Right atrium auricular region (tissue), 2 donors: ENCODE measurements around the gene MAD1L1. TPM values are rescaled to one million over a fixed set of nuclear protein-coding genes. Genes with fewer than 3 reads are reported as not detected.

ENCODE experiments used
- DNase-seq: peaks from one replicate; pipeline ENCODE4 v3.0.0-alpha.2; 2019; ENCODE audit warnings: low spot score
- H3K27ac ChIP-seq, 2 donors: fragments of 200-600 bp; sonication (generic); 1 replicate in 1 of 2; 2 replicates in 1 of 2; pipeline ENCODE4 v1.5.1; 2016 to 2019
- H3K27me3 ChIP-seq, 2 donors: fragments of 200-600 bp; sonication (generic); one replicate each; pipeline versions ENCODE4 v1.5.1 to v1.6.0; 2017 to 2019
- H3K36me3 ChIP-seq: fragments of 200-600 bp; sonication (generic); one replicate; pipeline ENCODE4 v1.5.1; 2016
- H3K4me1 ChIP-seq, 2 donors: fragments of 200-600 bp; sonication (generic); one replicate each; pipeline versions ENCODE4 v1.5.1 to v1.6.0; 2017 to 2019
- H3K4me3 ChIP-seq, 2 donors: fragments of 200-600 bp; sonication (generic); 1 replicate in 1 of 2; 2 replicates in 1 of 2; pipeline ENCODE4 v1.5.1; 2017 to 2019; ENCODE audit warnings: mild to moderate bottlenecking in 1 of 2, moderate library complexity in 1 of 2
- H3K9me3 ChIP-seq, 2 donors: fragments of 200-600 bp; sonication (generic); one replicate each; pipeline ENCODE4 v1.5.1; 2019
- CTCF ChIP-seq, 2 donors: fragments of 200-600 bp; sonication (generic); IDR thresholded peaks; one replicate each; pipeline ENCODE4 v1.5.1; 2019; ENCODE audit warnings: antibody characterized with exemption in 2 of 2
- total RNA-seq, 2 donors: library from RNA; depleted of rRNA; stranded (reverse); fragments of >200 nt; gene quantifications; one replicate each; pipeline ENCODE4 v1.1.0, GENCODE V29; 2016

Gene MAD1L1
- total RNA-seq, 2 donors from 2014 or later = 13.3 to 31.9 TPM

- DNase-seq = no peak
- H3K27ac ChIP-seq = no peak overlapping the region
- no peak overlapping the region for H3K4me3 ChIP-seq
- no peaks in the 10 kb centered on the region for H3K4me1 ChIP-seq
- H3K9me3 ChIP-seq = no peaks in the 10 kb centered on the region
- no peaks in the 10 kb centered on the region for H3K27me3 ChIP-seq
- no peak for TF ChIP-seq CTCF (IDR thresholded peaks at IDR 0.05)
- no peaks in the 10 kb centered on the region for H3K36me3 ChIP-seq
Observed at GRCh38 chr7:1853431-1853985, 379.2 kb downstream of the MAD1L1 start.

GRCh38 chr7:1852517-1853430 is 380.0 kb downstream of the MAD1L1 start:
- Histone ChIP-seq H3K4me3 (no peak overlapping the region), H3K27ac (no peak overlapping the region), H3K27me3 (no peaks in the 10 kb centered on the region), H3K4me1 (no peaks in the 10 kb centered on the region), H3K36me3 (no peaks in the 10 kb centered on the region), H3K9me3 (no peaks in the 10 kb centered on the region)
- TF ChIP-seq CTCF (IDR thresholded peaks at IDR 0.05) = no peak
- no peak for DNase-seq

- Histone ChIP-seq H3K27ac (no peak overlapping the region), H3K27me3 (no peaks in the 10 kb centered on the region), H3K4me1 (no peaks in the 10 kb centered on the region), H3K9me3 (no peaks in the 10 kb centered on the region), H3K36me3 (no peaks in the 10 kb centered on the region), H3K4me3 (no peak overlapping the region)
- no peak for TF ChIP-seq CTCF (IDR thresholded peaks at IDR 0.05)
- no peak for DNase-seq
Observed at GRCh38 chr7:1851721-1852516, 380.8 kb downstream of the MAD1L1 start.

GRCh38 chr7:1850976-1851571 is 381.7 kb downstream of the MAD1L1 start:
- no peaks in the 10 kb centered on the region for H3K27me3 ChIP-seq
- H3K4me3 ChIP-seq = no peak overlapping the region
- H3K9me3 ChIP-seq = no peaks in the 10 kb centered on the region
- H3K4me1 ChIP-seq = no peaks in the 10 kb centered on the region
- DNase-seq = no peak
- TF ChIP-seq CTCF (IDR thresholded peaks at IDR 0.05) = no peak
- no peaks in the 10 kb centered on the region for H3K36me3 ChIP-seq
- no peak overlapping the region for H3K27ac ChIP-seq

GRCh38 chr7:1850111-1850975 is 382.4 kb downstream of the MAD1L1 start:
- Histone ChIP-seq H3K36me3 (no peaks in the 10 kb centered on the region), H3K9me3 (no peaks in the 10 kb centered on the region), H3K27ac (no peak overlapping the region), H3K4me3 (no peak overlapping the region), H3K4me1 (no peaks in the 10 kb centered on the region), H3K27me3 (no peaks in the 10 kb centered on the region)
- no peak for DNase-seq
- no peak for TF ChIP-seq CTCF (IDR thresholded peaks at IDR 0.05)
